Occipital lobe (tissue), 2 donors: Measurements from ENCODE around the gene MOB1B. TPM values are rescaled to one million over a fixed set of nuclear protein-coding genes. Genes with fewer than 3 reads are reported as not detected.
"Not testable (repeated sequence)": the region's sequence is repeated elsewhere in the genome, so short reads cannot be mapped to it uniquely, and the experiment has no call there.

ENCODE experiments used
- DNase-seq: peaks from one replicate; lab custom pipeline; 2025; lab: John Stamatoyannopoulos, UW
- total RNA-seq: library from RNA; depleted of rRNA; stranded (reverse); fragments of >200 nt; gene quantifications from one replicate; pipeline ENCODE4 v1.2.3, GENCODE V29; 2014

Gene MOB1B
- total RNA-seq, 1 donor from 2014 or later: 39.6 TPM

DNA sequence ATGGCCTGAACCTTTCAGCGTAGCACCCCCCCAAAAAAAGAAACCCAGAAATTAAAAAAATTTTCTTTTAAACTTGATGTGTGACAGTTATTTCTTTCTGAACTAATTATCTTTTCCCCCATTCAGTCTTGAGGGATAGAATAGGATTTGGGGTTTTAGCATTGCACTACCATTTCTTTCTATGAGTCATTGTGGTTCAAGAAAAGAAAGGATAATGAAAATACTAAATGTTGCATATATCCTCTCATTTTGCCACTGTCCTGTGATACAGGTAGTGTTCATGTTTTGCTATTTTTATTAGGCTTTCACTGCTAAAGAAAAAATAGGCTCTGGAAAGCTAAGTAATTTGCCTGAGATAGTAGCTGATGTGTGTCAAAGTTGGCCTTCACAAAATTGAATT is 51.9 kb downstream of the MOB1B start:
- no peak for DNase-seq

- DNase-seq: no peak
Observed at GRCh38 chr4:70956549-70957210, 54.5 kb downstream of the MOB1B start.

DNA sequence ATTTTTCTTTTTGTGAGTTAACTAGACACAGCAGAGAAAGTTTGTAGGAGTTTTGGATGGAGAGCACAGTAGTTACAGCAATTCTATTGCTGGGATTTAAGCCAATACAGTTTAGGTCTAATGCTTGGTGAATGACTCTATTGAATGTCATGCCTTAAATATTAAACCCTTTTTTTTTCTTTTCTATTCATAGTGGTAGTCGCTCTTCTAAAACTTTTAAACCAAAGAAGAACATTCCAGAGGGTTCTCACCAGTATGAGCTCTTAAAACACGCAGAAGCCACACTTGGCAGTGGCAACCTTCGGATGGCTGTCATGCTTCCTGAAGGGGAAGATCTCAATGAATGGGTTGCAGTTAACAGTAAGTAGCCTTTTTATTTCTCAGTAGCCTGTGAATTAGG is 56.5 kb downstream of the MOB1B start:
- no peak for DNase-seq

- no peak for DNase-seq
Observed at GRCh38 chr4:70969076-70969475, 66.9 kb downstream of the MOB1B start.

DNA sequence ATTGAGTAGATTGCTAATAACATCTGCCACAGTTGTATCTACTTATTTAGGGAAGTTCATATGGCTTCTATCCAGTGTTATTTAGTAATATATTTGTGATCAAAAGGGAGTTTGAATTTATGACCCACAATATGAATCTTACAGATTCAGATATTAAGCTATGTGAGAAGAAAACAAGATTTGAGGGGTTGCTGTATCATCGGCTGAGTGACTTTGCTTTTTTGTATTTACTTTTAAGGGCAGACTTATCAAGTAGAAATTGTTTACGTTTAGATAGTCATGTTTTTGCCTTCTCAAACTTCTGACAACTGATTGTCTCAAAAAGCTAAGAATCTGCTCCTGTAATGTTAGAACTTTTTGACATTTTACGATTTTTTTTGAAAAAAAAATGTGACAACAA is 74.1 kb downstream of the MOB1B start:
- no peak for DNase-seq

- no peak for DNase-seq
Observed at GRCh38 chr4:70979445-70980008, 77.4 kb downstream of the MOB1B start.

GRCh38 chr4:70980196-70980595 is 78.0 kb downstream of the MOB1B start:
- DNase-seq: no peak

DNA sequence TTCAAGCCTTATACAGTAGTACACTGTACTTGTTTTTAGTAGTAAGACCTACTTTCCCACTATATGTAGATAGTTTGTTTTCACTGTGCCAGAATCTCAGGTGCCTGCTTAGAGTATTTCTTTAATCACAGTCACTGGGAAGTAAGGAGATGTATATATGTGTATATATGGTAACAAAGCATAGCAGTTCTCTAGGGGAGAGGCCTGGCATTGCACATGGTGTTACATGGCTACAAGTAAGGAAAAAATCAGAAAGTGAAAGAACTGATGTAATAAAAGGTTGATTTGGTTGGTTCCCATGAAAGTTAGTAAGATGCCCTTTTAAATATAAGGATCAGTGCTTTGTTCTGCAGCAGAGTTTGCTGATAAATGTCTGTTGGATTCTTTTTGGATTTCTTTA is 81.9 kb downstream of the MOB1B start:
- DNase-seq: no peak

- DNase-seq: no peak
Observed at GRCh38 chr4:70984589-70984988, 82.4 kb downstream of the MOB1B start.

DNA sequence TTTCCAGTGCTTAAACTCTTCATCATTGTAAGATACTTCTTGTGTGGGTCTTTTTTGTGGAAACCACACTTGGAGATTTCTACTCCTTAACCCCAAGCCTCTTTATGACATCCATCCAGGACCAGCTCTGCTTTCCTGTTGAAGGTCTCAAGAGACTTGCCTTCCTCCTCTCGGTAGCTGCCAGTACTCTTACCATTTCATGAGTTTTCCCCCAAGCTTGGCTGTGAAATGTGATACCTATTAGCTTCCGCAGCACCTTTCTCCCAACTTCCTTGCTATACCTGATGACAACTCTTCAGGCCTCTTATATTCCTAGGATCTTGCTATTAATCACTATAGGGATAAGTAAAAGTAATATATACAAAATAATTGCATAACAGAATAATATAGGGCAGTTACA is 89.4 kb downstream of the MOB1B start:
- DNase-seq: no peak

- DNase-seq: peak; percentile 2
Observed at GRCh38 chr4:70992391-70992881, 90.3 kb downstream of the MOB1B start.

DNA sequence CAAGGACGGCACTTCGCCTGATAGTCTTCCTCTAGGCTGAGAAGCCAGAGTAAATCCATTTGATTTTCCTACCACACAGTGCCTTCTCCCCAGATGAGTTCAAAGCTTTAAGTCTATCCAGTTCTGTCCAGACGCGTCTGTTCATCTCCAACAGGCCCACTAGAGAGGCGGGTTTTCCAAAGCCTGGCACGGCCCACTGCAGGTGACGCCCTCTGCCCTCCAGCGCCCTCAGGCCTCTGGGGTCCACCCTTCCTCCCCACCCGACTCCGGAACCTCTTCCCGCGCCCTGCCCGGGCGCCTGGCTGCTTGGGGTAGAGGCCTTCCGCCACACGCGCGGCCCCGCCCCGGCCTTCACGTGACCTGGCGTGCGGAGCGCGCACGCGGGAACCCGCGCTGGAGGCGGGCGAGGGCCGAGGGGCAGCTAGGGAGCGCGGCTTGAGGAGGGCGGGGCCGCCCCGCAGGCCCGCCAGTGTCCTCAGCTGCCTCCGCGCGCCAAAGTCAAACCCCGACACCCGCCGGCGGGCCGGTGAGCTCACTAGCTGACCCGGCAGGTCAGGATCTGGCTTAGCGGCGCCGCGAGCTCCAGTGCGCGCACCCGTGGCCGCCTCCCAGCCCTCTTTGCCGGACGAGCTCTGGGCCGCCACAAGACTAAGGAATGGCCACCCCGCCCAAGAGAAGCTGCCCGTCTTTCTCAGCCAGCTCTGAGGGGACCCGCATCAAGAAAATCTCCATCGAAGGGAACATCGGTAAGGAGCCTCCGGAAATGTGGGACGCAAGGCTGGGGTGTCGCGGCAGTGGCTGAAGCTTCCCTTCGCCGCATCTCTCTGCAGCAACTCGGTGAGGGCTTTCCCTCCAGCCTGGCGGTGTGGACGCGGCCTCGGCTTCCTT is 91.3 kb downstream of the MOB1B start, which contains the start of gene DCK:
Gene DCK (plus strand): TSS at position 469 of the 888 bp plus-strand sequence. CDS start 187 bp downstream, at position 656.
- DNase-seq: peak; percentile 80

GRCh38 chr4:70994069-70994366 is 91.8 kb downstream of the MOB1B start:
- no peak for DNase-seq

DNA sequence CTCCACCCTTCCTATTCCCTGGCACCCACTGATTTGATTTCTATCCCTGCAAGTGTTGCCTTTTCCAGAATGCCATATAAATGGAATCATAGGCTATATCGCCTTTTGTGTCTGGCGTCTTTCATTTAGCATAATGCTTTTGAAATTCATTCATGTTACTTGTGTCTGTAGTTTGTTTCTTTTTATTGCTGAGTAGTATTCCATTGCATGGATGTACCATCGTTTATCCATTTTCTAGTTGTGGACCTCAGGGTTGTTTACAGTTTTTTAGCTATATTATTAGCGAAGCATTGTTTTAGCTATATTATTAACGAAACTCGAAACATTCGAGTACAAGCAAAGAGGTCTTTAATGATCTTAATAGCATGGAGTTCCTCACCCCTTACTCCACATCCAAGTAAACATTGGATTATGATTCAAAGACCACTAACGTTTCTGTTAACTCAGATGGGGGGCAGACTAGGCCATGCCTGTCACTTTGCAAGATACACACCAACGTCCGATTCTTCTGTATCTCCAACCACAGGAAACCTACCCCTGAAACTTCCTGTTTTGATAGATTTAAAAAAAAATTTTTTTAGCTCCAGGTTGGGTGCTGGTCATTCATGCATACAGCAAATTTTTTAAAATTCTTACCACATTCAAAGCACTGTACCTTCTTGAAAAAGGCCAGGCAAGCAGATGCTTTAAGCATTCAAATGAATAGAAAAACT is 92.4 kb downstream of the MOB1B start:
- DNase-seq: no peak

DNA sequence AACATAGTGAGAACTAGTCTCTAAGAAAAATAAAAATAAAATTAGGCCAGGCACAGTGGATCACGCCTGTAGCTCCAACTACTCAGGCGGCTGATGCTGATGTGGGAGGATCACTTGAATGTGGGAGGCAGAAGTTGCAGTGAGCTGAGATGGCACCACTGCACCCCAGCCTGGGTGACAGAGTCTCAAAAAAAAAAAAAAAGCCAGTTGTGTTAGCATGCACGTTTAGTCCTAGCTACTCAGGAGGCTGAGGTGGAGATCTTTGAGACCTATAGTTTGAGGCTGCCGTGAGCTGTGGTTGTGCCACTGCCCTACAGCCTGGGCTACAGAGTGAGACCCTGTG is 93.8 kb downstream of the MOB1B start:
- DNase-seq: peak; percentile 3

- no peak for DNase-seq
Observed at GRCh38 chr4:70997036-70997435, 94.9 kb downstream of the MOB1B start.

GRCh38 chr4:70997546-70997945 is 95.4 kb downstream of the MOB1B start:
- no peak for DNase-seq

DNA sequence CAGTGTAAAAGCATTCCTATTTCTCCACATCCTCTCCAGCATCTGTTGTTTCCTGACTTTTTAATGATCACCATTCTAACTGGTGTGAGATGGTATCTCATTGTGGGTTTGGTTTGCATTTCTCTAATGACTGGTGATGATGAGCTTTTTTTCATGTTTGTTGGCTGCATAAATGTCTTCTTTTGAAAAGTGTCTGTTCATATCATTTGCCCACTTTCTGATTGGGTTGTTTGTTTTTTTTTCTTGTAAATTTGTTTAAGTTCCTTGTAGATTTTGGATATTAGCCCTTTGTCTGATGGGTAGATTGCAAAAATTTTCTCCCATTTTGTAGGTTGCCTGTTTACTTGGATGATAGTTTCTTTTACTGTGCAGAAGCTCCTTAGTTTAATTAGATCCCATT is 97.5 kb downstream of the MOB1B start:
- DNase-seq: not testable (repeated sequence)

GRCh38 chr4:71001363-71001762 is 99.2 kb downstream of the MOB1B start:
- not testable (repeated sequence) for DNase-seq

- no peak for DNase-seq
Observed at GRCh38 chr4:71004281-71004851, 102.2 kb downstream of the MOB1B start.

DNA sequence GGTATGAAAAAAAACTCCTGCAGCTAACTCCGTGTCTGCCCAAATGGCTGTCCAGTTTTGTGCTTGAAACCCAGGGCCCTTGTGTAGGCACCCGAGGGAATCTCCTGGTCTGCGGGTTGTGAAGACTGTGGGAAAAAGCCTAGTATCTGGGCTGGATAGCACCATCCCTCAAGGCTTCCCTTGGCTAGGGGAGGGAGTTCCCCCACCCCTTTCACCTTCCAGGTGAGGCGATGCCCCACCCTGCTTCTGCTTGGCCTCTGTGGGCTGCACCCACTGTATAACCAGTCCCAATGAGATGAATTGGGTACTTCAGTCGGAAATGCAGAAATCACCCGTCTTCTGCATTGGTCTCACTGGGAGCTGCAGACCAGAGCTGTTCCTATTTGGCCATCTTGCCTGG is 102.9 kb downstream of the MOB1B start:
- not testable (repeated sequence) for DNase-seq
